OCI-LY1 (cell line): ENCODE data around the gene CRNN.

Experiments
- CTCF ChIP-seq: fragments of 200-600 bp; sonication (generic), shearing (Covaris generic); IDR thresholded peaks from 2 replicates; pipeline ENCODE4 v1.5.1; 2017; ENCODE audit warnings: mild to moderate bottlenecking, antibody characterized with exemption, low read length, moderate library complexity, mixed read lengths
- EZH2 ChIP-seq: fragments of 200-600 bp; sonication (generic), shearing (Covaris generic); IDR thresholded peaks from 2 replicates; pipeline ENCODE4 v1.8.0; 2017; ENCODE audit warnings: borderline replicate concordance, mixed run types, mild to moderate bottlenecking, antibody characterized with exemption, low read length, moderate library complexity, mixed read lengths

DNA sequence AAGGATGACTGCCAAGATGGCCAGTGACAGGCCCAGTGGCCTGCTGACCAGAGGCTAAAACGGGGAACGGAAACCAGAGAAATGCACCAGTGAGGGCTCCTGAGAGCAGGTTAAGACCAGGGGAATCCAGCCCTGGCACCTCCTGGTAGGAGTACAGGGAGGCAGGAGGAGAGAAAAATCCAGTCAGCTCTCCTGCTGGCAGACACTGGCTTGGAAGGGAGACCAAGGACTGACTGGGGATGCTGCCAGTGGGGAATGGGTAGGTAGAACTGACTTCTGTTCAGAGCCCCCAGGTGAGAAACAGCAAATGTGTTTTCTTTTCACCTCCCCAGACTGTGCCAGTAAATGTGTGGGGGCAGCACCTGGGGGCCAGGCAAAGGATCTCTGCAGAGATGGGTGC lies 27.7 kb upstream of the CRNN start:
- TF ChIP-seq CTCF (no peak), EZH2 (no peak)
